Measurements from ENCODE around the gene ATP9A. TPM values are rescaled to one million over a fixed set of nuclear protein-coding genes. Genes with fewer than 3 reads are reported as not detected.

Gene ATP9A
- total RNA-seq, 2 experiments from 2014 or later, result 0.05 TPM; not detected in 1

DNA sequence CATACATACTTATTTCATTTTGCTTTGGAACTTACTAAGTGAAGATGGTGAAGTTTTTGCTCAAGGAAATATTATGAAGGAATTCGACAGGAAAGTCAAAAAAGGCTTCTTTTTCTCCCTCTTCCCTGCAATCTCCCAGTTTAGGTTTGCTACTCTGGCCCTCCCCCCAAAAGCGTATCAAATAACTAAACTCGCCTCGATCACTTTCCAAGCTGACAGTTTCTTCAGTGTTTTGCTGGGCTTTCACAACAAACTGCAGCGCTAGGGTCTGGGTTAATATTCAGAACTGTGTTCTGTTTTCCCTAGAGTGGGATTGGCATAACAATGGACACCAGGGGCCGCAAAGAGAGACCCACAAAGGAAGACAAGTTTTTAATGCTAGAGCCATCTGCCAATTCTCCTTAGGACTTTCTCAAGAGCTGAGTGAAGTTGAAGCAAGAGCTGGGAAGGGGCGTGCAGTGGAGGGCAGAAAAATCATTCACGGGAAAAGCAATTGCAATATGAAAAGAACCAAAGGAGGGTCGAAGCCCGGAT lies 57.8 kb downstream of the ATP9A start:
- ChIA-PET CTCF (no interaction called here), POLR2A (no interaction called here)
- H3K4me3 Mint-ChIP-seq, result no peak overlapping the region

DNA sequence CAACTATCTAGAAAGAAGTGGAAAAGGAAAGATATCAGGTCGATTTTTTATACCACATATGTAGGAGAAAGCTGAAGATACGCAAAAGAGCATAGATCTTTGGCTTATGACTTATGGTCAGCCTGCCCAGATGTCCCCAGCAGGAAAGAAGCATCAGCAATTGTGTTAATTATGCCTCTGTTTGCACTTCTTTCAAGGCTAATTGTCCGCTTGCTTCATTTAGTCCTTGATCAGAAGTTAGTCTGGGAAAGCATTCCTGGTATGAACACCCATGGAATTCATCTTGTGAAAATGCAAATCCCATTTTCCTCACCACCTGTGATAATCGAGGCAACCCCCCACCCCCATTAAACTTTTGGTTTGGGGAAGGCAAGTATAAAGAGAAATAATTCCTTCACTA lies 62.8 kb downstream of the ATP9A start:
- Mint-ChIP-seq H3K9me3 (ENCODE audit: insufficient read depth) (no peaks in the 10 kb centered on the region), H3K27me3 (ENCODE audit: low read depth) (peaks cover 14% of the 10 kb centered on the region), H3K4me3 (no peak overlapping the region), H3K36me3 (ENCODE audit: low read depth) (no peaks in the 10 kb centered on the region), H3K27ac (no peak overlapping the region), H3K4me1 (ENCODE audit: low read depth) (no peaks in the 10 kb centered on the region)
- DNase-seq (no peak), ATAC-seq (no peak)
- ChIA-PET POLR2A (no interaction called here), CTCF (interaction anchor here (0.8 kb wide), 1 partner anchor 36 kb away, joined by 3 read pairs; no protein-coding TSS in a partner anchor)

More for the DNA sequence above, 57.8 kb downstream of the ATP9A start:
- no peaks in the 10 kb centered on the region for H3K36me3 Mint-ChIP-seq (ENCODE audit: low read depth)
- H3K9me3 Mint-ChIP-seq (ENCODE audit: insufficient read depth), result no peaks in the 10 kb centered on the region
- no peak for ATAC-seq
- H3K4me1 Mint-ChIP-seq (ENCODE audit: low read depth), result no peaks in the 10 kb centered on the region
- H3K27me3 Mint-ChIP-seq (ENCODE audit: low read depth), result peaks cover 8% of the 10 kb centered on the region
- no peak for DNase-seq
- no peak overlapping the region for H3K27ac Mint-ChIP-seq

DNA sequence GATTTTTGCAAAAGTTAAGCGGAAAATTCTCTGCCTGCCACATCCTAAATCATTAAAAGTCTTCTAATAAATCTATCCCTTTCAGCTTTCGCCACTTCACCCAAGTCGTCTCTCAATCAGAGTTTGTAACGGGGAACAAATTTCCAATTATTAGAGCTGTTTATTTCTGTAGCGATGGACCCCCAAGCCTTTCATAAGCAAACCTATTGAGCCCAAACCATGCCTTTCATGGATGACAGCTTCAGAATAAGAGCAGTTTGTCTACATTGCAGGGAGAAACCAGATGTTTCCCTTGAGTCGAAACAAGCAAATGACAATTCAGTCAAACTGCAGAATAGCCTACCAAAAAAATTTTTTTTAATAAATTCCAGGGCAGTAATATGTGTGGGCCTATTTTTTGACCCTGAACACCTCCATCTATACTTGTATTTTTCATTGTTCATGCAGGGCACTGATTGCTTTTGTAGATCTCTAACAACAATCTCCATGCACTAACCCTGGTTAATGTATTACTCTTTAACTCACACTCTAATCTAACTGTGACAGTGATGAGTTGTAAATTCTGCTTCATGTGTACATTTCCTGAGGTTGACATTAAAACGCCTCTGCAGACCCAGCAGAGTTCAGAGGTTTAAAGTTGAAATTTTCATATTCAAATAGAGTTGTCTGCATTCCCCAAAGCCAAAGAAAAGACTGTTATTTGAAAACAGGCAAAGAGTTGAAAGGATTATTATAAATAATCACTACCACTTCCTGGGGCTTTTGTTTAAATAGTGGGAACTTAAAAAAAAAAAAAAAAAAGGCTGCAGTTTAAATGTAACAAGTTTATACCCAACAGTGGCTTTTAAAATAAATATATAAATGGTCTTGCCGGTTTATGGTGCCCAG lies 64.5 kb downstream of the ATP9A start:
- H3K9me3 Mint-ChIP-seq (ENCODE audit: insufficient read depth), result no peaks in the 10 kb centered on the region
- H3K27ac Mint-ChIP-seq, result no peak overlapping the region
- no peak for ATAC-seq
- peaks cover 14% of the 10 kb centered on the region for H3K27me3 Mint-ChIP-seq (ENCODE audit: low read depth)
- CTCF ChIA-PET, result no interaction called here
- H3K4me1 Mint-ChIP-seq (ENCODE audit: low read depth), result no peaks in the 10 kb centered on the region
- H3K36me3 Mint-ChIP-seq (ENCODE audit: low read depth), result no peaks in the 10 kb centered on the region
- DNase-seq, result no peak
- POLR2A ChIA-PET, result no interaction called here
- no peak overlapping the region for H3K4me3 Mint-ChIP-seq

DNA sequence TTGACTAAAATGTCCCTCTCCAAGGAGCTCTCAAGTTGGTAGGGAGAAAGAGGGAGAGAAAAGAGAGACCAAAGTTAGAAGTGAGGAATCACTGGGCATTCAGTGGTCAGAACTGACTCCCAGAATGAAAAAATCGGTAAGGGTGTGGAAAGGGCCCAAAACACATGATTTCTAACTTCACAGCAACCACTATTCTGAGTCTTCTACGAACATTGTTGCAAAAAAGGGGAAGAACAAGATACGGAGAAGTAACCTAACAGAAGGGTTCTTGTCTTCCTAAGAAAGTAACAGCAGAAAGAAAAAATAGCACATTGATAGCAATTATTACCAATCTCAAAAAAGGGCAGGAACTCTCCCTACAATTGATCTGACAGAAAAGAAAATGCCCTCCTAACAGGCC lies 65.6 kb downstream of the ATP9A start:
- no peak overlapping the region for H3K4me3 Mint-ChIP-seq
- no peaks in the 10 kb centered on the region for H3K9me3 Mint-ChIP-seq (ENCODE audit: insufficient read depth)
- H3K27ac Mint-ChIP-seq, result no peak overlapping the region
- H3K27me3 Mint-ChIP-seq (ENCODE audit: low read depth), result peaks cover 18% of the 10 kb centered on the region
- no peak for ATAC-seq
- ChIA-PET CTCF (no interaction called here), POLR2A (no interaction called here)
- no peaks in the 10 kb centered on the region for H3K4me1 Mint-ChIP-seq (ENCODE audit: low read depth)
- DNase-seq, result no peak
- no peaks in the 10 kb centered on the region for H3K36me3 Mint-ChIP-seq (ENCODE audit: low read depth)

DNA sequence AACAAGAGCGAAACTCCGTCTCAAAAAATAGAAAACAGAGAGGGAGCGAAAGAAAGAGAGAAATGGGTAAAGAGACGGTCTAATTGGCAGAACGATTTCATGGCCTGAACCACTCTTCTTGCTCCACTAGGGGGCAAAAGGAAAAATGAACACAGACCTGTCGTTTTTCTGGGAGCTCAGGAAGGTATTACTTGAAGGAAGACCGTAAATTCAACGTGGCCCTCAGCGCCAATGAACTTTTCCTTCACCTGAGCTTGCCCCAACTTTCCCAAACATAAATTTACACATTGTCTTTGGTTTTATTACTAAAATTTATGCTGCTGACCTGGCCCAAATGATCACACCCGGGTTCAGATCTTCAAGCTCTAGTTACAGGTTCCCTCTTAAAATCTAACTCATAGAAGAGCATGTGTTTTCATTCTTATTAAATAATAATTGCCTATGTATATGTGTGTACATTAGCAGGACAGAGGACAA lies 67.3 kb downstream of the ATP9A start:
- Mint-ChIP-seq H3K36me3 (ENCODE audit: low read depth) (no peaks in the 10 kb centered on the region), H3K4me3 (no peak overlapping the region), H3K4me1 (ENCODE audit: low read depth) (peaks cover 13% of the 10 kb centered on the region), H3K27ac (no peak overlapping the region), H3K9me3 (ENCODE audit: insufficient read depth) (no peaks in the 10 kb centered on the region), H3K27me3 (ENCODE audit: low read depth) (peaks cover 16% of the 10 kb centered on the region)
- DNase-seq, result no peak
- POLR2A ChIA-PET, result no interaction called here
- CTCF ChIA-PET, result interaction anchor here (0.9 to 1.5 kb wide), 3 partner anchors 12 to 381 kb away, joined by 3 to 6 read pairs (median 4); no protein-coding TSS in a partner anchor
- no peak for ATAC-seq

DNA sequence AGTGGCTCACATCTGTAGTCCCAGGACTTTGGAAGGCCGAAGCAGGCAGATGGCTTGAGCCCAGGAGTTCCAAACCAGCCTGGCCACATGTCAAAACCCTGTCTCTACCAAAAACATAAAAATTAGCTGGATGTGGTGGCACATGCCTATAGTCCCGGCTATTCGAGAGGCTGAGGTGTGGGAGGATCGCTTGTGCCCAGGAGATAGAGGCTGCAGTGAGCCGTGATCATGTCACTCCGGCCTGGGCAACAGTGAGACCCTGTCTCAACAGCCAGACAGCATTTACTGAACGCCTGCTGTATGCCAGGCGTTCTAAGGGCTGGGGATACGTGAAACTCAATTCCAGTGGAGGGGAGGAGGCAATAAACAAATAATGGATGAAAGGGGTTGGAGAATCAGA lies 69.9 kb downstream of the ATP9A start:
- Mint-ChIP-seq H3K9me3 (ENCODE audit: insufficient read depth) (no peaks in the 10 kb centered on the region), H3K27ac (no peak overlapping the region), H3K4me3 (no peak overlapping the region), H3K36me3 (ENCODE audit: low read depth) (no peaks in the 10 kb centered on the region), H3K4me1 (ENCODE audit: low read depth) (peaks cover 19% of the 10 kb centered on the region), H3K27me3 (ENCODE audit: low read depth) (peaks cover 17% of the 10 kb centered on the region)
- ATAC-seq (no peak), DNase-seq (no peak)
- CTCF ChIA-PET, result no interaction called here
- POLR2A ChIA-PET, result no interaction called here

DNA sequence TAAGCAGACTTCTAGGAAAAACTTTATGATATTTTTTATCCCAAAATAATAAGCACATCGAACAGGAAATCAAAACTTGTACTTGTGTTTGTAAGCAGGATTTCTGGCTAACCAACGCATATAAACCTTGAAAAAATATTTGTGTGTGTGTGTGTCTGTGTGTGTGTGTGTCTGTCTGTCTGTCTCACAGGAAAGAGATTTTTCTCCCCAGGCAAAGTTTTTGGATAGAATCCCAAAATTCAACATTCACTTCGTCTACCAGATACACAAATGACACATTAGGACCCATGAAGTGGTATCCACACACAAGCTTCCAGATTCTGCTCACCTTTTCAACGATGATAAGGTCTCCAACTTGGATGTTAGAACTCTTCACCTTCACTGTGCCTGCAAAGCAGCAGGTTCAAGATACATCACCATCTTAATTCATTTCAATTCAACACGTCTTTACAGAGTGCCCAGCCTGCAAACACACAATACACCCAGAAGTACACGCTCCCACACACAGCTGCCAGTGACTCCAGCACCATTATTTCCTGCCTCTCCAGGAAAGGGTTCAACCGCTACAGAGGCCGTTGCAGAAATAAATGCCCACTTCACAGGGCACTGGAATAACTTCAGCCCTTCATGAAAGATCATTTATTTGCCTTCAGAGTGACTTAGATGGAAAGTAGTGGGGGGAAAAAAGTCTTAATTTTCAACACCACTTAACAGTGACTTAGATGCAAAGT lies 70.9 kb downstream of the ATP9A start:
- CTCF ChIA-PET, result interaction anchor here (0.9 kb wide), 1 partner anchor 431 kb away, joined by 3 read pairs; no protein-coding TSS in a partner anchor
- no peaks in the 10 kb centered on the region for H3K36me3 Mint-ChIP-seq (ENCODE audit: low read depth)
- POLR2A ChIA-PET, result no interaction called here
- H3K4me1 Mint-ChIP-seq (ENCODE audit: low read depth), result peaks cover 19% of the 10 kb centered on the region
- H3K4me3 Mint-ChIP-seq, result no peak overlapping the region
- peaks cover 17% of the 10 kb centered on the region for H3K27me3 Mint-ChIP-seq (ENCODE audit: low read depth)
- ATAC-seq (no peak), DNase-seq (no peak)
- H3K27ac Mint-ChIP-seq, result no peak overlapping the region
- H3K9me3 Mint-ChIP-seq (ENCODE audit: insufficient read depth), result no peaks in the 10 kb centered on the region

DNA sequence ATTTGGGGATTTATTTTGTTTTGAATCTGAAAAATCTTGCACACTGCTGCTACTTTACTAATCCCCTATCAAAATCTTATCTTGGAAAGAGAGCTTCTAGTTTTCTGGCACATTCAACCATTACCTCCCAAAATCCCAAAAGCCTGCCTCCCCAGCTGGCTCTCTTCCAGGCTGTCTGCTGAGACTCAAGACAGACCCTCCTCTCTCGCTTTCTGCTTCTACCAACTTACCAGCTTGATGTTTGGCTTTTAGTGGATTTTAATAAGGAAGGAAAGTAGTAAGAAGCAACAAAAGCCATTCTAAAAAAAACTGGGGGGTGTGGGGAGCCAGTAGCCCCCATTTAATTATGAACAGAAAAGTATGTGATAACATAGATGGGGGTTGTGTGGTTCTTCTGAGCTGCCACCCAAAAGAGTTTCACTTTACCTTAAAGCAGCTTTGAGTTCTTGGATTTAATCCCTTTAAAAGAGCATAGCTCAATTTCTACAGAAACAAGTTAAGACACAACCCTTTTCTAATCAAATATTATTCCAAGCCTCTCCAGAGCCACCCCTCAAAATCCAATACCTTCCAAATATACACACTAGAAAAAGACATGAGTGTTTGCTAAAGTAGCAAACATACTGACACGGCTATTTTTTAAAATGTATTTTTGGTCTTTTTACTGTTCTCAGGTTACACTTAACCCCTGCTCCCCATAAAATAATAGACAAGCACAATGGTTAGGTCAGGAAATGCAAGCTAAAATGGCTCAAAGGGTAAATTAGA lies 71.7 kb downstream of the ATP9A start:
- Mint-ChIP-seq H3K27ac (no peak overlapping the region), H3K36me3 (ENCODE audit: low read depth) (no peaks in the 10 kb centered on the region), H3K4me1 (ENCODE audit: low read depth) (peaks cover 19% of the 10 kb centered on the region), H3K27me3 (ENCODE audit: low read depth) (peaks cover 17% of the 10 kb centered on the region), H3K9me3 (ENCODE audit: insufficient read depth) (no peaks in the 10 kb centered on the region), H3K4me3 (no peak overlapping the region)
- CTCF ChIA-PET, result interaction anchor here (0.9 kb wide), 1 partner anchor 432 kb away, joined by 3 read pairs; no protein-coding TSS in a partner anchor
- DNase-seq, result no peak
- no peak for ATAC-seq
- POLR2A ChIA-PET, result no interaction called here

DNA sequence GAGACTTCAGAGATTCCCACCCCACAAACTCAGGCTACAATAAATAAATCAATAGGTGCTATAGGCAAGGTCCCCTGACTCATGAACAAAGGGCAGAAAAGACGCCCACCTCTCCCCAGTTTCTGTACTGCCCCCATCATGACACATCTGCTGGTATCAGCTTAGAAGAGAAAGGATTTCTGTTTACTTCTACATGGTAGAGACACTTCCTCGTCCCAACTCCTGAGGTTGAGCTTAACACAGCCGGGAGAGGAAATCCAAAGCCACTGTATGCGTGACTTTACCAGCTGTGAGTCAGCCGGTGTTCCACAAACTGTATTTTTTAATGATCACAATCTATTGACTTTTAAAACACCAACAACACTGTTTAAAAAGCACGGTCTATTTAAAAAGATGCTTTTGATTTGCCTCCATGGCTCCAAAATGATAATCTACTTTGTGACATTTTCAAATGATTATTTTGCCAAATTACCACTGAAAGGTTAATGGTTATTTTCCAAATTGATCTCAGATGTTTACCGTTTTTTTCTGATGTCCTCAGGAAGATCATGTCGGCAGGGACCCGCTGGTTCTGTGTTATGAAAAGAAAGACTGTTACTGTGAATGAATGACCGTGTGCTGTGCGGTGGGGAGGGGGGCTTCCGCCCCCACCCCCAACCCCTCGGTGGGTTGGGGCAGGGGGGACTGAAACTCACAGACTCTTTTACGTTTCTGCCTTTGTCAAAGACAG lies 72.5 kb downstream of the ATP9A start:
- H3K9me3 Mint-ChIP-seq (ENCODE audit: insufficient read depth), result no peaks in the 10 kb centered on the region
- no peak overlapping the region for H3K4me3 Mint-ChIP-seq
- peaks cover 19% of the 10 kb centered on the region for H3K4me1 Mint-ChIP-seq (ENCODE audit: low read depth)
- ChIA-PET CTCF (no interaction called here), POLR2A (no interaction called here)
- no peaks in the 10 kb centered on the region for H3K36me3 Mint-ChIP-seq (ENCODE audit: low read depth)
- no peak overlapping the region for H3K27ac Mint-ChIP-seq
- ATAC-seq, result no peak
- peaks cover 17% of the 10 kb centered on the region for H3K27me3 Mint-ChIP-seq (ENCODE audit: low read depth)
- no peak for DNase-seq

DNA sequence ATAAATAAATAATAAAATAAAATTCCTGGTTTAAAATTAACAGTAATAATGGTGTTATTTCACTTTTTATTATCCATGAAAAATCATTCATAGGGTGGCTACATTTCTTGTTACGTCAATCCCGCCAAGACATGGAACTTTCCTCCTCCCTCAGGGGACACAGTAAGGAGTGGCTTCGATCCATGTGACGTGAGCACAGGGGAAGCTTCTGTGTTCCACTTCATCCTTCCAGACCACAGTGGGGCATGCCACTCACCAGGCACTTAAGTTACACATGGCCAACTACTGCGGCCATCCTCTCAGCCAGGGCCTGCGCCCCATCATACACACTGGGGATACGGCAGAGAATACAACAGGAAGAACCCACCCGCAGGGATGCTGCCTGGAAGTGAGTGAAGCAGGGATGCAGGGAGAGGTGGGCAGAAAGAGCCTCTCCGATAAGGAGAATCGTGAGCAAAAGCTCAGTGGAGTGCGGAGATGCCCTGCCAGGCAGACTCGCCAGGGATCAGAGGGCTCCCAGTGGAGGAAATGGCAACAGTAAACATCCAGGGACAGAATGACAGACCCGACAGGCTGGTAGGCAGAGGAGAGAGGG lies 75.3 kb downstream of the ATP9A start:
- ChIA-PET POLR2A (no interaction called here), CTCF (no interaction called here)
- H3K36me3 Mint-ChIP-seq (ENCODE audit: low read depth), result no peaks in the 10 kb centered on the region
- H3K4me3 Mint-ChIP-seq, result no peak overlapping the region
- H3K4me1 Mint-ChIP-seq (ENCODE audit: low read depth), result peaks cover 19% of the 10 kb centered on the region
- H3K27me3 Mint-ChIP-seq (ENCODE audit: low read depth), result peaks cover 12% of the 10 kb centered on the region
- H3K9me3 Mint-ChIP-seq (ENCODE audit: insufficient read depth), result no peaks in the 10 kb centered on the region
- DNase-seq, result no peak
- ATAC-seq, result no peak
- no peak overlapping the region for H3K27ac Mint-ChIP-seq

DNA sequence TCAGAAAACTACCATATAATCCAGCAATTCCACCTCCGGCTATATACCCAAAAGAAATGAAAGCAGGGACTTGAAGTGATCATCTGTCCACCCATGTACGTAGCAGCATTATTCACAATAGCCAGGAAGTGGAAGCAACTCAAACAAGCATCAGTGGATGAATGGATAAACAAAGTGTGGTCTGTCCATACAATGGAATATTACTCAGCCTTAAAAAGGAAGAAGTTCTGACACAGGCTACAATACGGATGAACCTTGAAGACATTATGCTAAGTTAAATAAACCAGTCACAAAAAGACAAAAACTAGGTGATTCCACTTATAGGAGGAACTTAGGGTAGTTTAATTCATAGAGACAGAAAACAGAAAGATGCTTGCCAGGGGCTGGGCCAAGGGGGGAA lies 76.5 kb downstream of the ATP9A start:
- Mint-ChIP-seq H3K27me3 (ENCODE audit: low read depth) (peaks cover 10% of the 10 kb centered on the region), H3K9me3 (ENCODE audit: insufficient read depth) (no peaks in the 10 kb centered on the region), H3K4me3 (no peak overlapping the region), H3K4me1 (ENCODE audit: low read depth) (peaks cover 14% of the 10 kb centered on the region), H3K36me3 (ENCODE audit: low read depth) (no peaks in the 10 kb centered on the region), H3K27ac (no peak overlapping the region)
- no peak for ATAC-seq
- CTCF ChIA-PET, result no interaction called here
- no peak for DNase-seq
- POLR2A ChIA-PET, result no interaction called here
